Transverse colon (tissue), 4 donors: ENCODE measurements around the gene PCSK5.

Experiments used
- EP300 ChIP-seq: sonication (generic); formaldehyde crosslinking; IDR thresholded peaks from one replicate; pipeline ENCODE4 v1.6.1; 2017; ENCODE audit warnings: antibody characterized with exemption, low read depth
- POLR2A ChIP-seq: fragments of 450-650 bp; IDR thresholded peaks from one replicate; pipeline ENCODE4 v1.6.1; 2016; ENCODE audit warnings: antibody characterized with exemption, mild to moderate bottlenecking, moderate library complexity
- POLR2AphosphoS5 ChIP-seq, 3 donors: sonication (generic); formaldehyde crosslinking; IDR thresholded peaks; one replicate each; pipeline ENCODE4 v1.6.1; 2016; ENCODE audit warnings: antibody characterized with exemption in 3 of 3
- TF ChIP-seq, protein P1 (sequence below), 5 experiments: fragments of 200-600 bp in 3 of 5; fragments of 450-650 bp in 2 of 5; sonication (generic) in 3 of 5; IDR thresholded peaks; 1 replicate in 2 of 5; 2 replicates in 3 of 5; pipeline ENCODE4 v1.5.1; 2016 to 2017; ENCODE audit warnings: antibody characterized with exemption in 5 of 5, inconsistent platforms in 3 of 5, mild to moderate bottlenecking in 2 of 5, moderate library complexity in 1 of 5

- TF ChIP-seq, protein P1, sequence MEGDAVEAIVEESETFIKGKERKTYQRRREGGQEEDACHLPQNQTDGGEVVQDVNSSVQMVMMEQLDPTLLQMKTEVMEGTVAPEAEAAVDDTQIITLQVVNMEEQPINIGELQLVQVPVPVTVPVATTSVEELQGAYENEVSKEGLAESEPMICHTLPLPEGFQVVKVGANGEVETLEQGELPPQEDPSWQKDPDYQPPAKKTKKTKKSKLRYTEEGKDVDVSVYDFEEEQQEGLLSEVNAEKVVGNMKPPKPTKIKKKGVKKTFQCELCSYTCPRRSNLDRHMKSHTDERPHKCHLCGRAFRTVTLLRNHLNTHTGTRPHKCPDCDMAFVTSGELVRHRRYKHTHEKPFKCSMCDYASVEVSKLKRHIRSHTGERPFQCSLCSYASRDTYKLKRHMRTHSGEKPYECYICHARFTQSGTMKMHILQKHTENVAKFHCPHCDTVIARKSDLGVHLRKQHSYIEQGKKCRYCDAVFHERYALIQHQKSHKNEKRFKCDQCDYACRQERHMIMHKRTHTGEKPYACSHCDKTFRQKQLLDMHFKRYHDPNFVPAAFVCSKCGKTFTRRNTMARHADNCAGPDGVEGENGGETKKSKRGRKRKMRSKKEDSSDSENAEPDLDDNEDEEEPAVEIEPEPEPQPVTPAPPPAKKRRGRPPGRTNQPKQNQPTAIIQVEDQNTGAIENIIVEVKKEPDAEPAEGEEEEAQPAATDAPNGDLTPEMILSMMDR (IDR thresholded peaks at IDR 0.05): no peak
- no peak for TF ChIP-seq POLR2A
- no peak for TF ChIP-seq EP300
- no peak for TF ChIP-seq POLR2AphosphoS5 (IDR thresholded peaks at IDR 0.05)
These were observed 480.0 kb downstream of the PCSK5 start for GRCh38 chr9:76370396-76371023.
